GM21576 (cell line): ENCODE measurements around the gene ATP2B2.

Source experiments
- ATAC-seq: cut with Tn5 transposase; IDR thresholded peaks from one replicate; pipeline ENCODE4 v1.9.1; 2021; ENCODE audit warnings: mild to moderate bottlenecking, moderate library complexity; ENCODE audit not compliant: unreplicated experiment

Gene ATP2B2

GRCh38 chr3:10511809-10512494 lies 6.6 kb upstream of the ATP2B2 start:
- no peak for ATAC-seq

- no peak for ATAC-seq
These were observed 5.5 kb upstream of the ATP2B2 start for GRCh38 chr3:10510743-10511432.

DNA sequence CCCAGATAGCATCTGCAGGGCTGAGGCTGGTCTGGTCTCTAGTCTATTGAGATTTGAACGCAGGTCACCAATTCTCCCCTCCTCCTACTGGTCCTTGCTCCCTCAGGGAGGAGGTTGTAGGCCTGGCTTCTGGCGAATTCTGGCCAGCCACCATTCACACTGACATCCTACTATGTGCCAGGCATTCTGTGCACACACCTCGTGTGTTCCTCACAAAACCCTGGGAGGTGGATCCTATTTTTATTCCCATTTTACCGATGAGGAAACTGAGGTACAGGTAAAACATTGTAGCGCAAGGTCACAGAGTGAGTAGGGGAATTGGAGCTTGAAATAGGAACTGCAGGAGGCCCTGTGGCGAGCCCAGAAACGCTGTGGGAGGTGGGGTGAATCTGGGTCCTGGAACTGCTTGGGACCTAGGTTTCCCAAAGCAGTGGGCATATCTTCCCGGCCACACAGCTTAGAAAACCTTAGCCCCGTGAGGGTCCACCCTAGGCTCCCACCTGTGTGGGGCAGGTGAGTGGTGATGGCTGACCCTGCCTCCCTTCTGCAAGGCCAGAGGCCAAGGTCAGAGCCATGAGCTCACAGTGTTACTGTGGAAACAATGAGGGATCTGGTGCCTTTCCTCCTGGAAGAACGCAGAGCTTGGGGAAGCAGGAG lies 4.8 kb upstream of the ATP2B2 start:
- no peak for ATAC-seq

DNA sequence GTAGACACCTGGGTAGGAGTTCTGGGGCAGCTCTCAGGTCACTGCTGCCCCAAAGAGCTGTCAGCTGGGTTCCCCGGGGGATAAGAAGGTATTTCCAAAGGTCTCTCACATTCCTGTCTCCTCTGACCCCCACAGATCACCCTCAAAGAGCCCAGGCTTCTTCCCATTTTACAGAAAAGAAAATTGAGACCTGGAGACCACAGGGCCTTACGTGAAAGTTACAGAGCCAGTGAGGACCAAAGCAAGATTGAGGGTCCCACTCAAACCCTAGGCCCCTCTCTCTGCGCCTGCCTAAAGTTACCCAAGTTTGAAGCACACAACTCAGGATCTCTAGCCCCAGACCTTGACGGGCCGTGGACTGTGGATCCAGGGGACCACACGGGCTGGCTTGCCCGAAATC lies 3.9 kb upstream of the ATP2B2 start:
- ATAC-seq, result no peak

GRCh38 chr3:10508619-10509260 lies 3.4 kb upstream of the ATP2B2 start:
- ATAC-seq, result no peak

GRCh38 chr3:10508235-10508618 lies 2.8 kb upstream of the ATP2B2 start:
- ATAC-seq, result no peak

- no peak for ATAC-seq
These were observed 1.9 kb upstream of the ATP2B2 start for GRCh38 chr3:10507331-10507730.

DNA sequence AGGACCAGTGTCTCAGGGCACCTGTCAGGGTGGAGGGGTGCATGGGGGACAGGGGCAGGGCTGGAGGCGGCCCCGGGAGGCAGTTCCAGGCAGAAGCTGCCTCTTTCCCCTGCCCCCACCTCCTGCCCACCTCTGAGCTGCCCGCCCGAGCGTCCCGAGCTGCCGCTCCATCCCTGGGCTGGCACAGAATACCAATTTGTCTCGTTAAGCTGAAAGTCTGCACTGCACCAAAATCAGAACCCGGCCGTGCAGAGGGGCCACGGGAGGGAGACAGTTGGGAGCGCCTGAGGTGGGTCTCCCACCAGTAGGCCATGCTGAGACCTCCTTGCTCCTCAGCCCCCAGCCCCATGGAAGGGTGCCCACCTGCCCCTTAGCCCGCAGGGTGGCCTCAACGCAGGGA lies 1.3 kb upstream of the ATP2B2 start:
- ATAC-seq, result no peak

DNA sequence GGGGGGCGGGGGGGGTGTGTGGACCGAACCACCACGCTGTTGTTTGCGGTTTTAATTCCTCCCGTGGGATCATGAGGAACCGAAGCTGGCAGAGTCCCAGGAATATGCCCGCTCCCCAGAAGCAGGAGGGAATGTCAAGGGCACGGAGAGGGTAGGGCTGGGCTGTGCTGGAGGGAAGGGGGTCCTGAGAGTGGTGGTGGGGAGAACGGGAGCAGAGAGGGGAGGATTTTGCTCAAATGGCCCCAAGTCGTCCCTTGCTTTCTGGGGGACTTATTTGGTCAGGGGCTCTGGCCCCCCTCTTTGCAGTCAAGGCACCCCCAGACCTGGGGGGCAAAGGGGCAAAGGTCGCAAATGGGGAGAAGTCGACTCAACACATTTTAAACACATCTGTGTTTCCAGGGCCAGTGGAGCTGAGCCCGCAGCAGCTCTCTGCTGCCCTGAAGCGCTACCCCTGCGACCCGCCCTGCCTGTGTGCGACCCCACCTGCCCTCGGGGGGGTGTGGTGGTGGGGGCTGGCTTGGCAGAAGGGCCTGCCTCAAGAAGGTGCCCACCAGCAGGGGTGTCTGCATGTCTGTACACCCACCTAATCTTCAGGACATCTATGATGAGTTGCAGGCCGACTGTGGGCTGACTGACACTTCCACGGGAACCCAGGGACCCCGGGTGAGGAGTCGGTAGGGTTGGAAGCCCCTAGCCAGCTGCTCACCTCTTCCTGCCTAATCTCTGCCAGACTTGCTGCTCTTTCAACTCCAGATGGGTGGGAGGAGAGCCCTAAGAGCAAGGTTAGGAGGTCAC lies 602 bp upstream of the ATP2B2 start:
- no peak for ATAC-seq

GRCh38 chr3:10504171-10505049 lies 976 bp downstream of the ATP2B2 start:
- ATAC-seq, result no peak

DNA sequence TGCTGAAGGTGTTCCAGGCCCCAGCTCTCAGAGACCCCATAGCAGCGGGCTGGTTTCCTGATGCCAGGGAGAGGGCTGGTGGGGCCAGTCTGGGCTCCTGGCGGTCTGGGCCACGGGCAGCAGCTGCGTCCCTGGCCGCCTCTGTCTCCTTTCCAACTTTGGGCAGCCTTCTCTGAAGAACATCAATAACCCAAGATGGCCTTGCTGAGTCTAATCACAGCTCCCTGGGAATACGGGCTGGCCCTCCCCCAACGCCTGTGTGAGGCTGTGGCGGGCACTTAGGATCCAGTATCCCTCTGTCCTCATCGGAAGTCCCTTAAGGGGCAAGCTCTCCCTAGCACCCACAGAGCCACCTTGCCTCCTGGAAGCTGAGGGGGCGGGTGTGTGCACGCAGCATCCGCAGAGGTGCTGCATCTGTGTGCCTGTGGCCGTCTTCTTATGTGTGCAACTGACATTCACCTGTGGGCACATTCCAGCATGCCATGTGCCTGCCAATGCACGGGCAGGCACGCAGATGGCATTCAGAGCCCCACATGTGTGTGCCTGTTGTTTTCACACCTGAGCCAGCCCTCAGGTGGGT lies 2.1 kb downstream of the ATP2B2 start:
- no peak for ATAC-seq

GRCh38 chr3:10502185-10502880 lies 3.1 kb downstream of the ATP2B2 start:
- no peak for ATAC-seq

GRCh38 chr3:10501664-10502052 lies 3.7 kb downstream of the ATP2B2 start:
- ATAC-seq, result no peak

DNA sequence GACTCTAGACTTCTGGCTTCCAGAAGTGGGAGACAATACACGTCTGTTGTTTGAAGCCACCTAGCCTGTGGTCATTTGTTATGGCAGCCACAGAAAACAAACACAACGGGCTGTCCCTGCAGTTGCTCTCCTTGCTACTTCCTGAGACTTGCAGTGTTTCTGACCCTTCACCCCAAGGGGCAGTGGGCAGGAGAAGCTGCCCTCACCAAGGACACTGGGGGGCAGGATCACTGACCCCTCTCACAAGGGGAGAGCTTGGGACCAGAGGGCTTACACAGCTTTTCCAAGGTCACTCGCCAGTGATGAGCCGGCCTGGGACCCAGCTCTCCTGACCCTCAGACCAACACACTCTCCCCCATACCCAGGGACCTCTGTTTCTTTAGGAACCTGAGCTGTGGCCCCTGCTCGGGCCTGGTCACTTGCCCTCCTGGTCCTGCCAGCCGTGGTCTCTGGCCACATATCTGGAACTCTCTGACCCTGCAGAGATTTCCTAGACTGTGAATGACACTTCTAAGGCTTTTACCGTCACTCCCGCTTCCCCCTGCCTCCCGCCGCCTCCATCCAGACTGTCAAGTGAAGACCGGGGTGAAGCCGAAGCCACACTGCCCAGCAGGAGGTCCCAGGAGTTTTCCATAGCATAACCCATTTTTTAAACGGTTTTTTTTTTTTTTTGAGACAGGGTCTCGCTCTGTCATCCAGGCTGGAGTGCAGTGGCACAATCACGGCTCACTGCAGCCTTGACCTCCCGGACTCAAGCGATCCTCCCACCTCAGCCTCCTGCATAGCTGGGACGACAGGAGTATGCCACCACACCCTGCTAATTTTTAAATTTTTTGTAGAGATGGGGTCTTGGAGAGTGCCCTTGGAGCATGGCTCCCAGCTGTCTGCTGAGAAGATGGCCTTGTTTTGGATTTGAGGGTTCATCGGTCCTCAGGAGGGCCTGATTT lies 4.4 kb downstream of the ATP2B2 start:
- no peak for ATAC-seq

- ATAC-seq, result no peak
These were observed 7.1 kb downstream of the ATP2B2 start for GRCh38 chr3:10498271-10498670.

DNA sequence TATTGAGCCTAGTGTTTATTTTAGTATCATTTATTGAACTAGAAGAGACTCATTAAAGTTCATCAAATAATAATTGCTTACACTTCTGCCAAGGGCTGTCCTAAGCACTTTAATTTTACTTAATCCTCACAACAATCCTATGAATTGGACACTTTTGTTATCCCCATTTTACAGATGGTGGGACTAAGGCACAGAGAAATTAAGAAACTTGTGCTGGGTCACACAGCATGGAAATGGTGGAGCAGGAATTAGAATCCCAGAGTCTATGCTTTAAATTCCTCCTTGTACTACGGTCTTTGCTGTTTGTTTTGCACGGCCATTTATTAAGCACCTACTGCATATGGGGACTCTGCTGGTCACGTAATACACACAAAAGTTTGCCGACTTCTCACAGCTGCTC lies 7.9 kb downstream of the ATP2B2 start:
- no peak for ATAC-seq

GRCh38 chr3:10496121-10496863 lies 9.1 kb downstream of the ATP2B2 start:
- no peak for ATAC-seq
